Vagina (tissue), 2 donors: ENCODE measurements around the gene BCL7C. TPM values are rescaled to one million over a fixed set of nuclear protein-coding genes. Genes with fewer than 3 reads are reported as not detected.

Experiments used
- DNase-seq, 2 donors: peaks; one replicate each; pipeline ENCODE4 v3.0.0-alpha.2; 2017; ENCODE audit errors: extremely low spot score in 2 of 2
- H3K27ac ChIP-seq: fragments of 200-600 bp; sonication (generic); one replicate; pipeline ENCODE4 v1.5.1; 2019
- H3K27me3 ChIP-seq: fragments of 200-600 bp; sonication (generic); one replicate; pipeline ENCODE4 v1.5.1; 2019
- H3K36me3 ChIP-seq, 2 donors: fragments of 200-600 bp; sonication (generic); one replicate each; pipeline ENCODE4 v1.5.1; 2017 to 2019
- H3K4me1 ChIP-seq: fragments of 200-600 bp; sonication (generic); one replicate; pipeline ENCODE4 v1.5.1; 2019
- H3K4me3 ChIP-seq, 2 donors: fragments of 200-600 bp; sonication (generic); 1 replicate in 1 of 2; 2 replicates in 1 of 2; pipeline ENCODE4 v1.5.1; 2016 to 2019
- H3K9me3 ChIP-seq: fragments of 200-600 bp; sonication (generic); one replicate; pipeline ENCODE4 v1.5.1; 2019
- POLR2A ChIP-seq, 2 donors: fragments of 450-650 bp; IDR thresholded peaks; one replicate each; pipeline ENCODE4 v1.6.1; 2017; ENCODE audit warnings: antibody characterized with exemption in 2 of 2, mild to moderate bottlenecking in 2 of 2, moderate library complexity in 2 of 2
- POLR2AphosphoS5 ChIP-seq, 2 donors: sonication (generic); formaldehyde crosslinking; IDR thresholded peaks; one replicate each; pipeline ENCODE4 v1.9.0; 2017; ENCODE audit warnings: antibody characterized with exemption in 2 of 2, mild to moderate bottlenecking in 2 of 2, low read depth in 1 of 2; ENCODE audit not compliant: insufficient read depth in 1 of 2
- intact Hi-C: fragments of 100-400 bp; cut with DNase I; formaldehyde crosslinking; loops from one replicate; pipeline ENCODE4 v1.15.1; 2023
- total RNA-seq: library from RNA; depleted of rRNA; stranded (reverse); fragments of >200 nt; gene quantifications from one replicate; pipeline ENCODE4 v1.2.3, GENCODE V29; 2016
- TF ChIP-seq, protein P1 (sequence below), 3 experiments: fragments of 450-650 bp in 2 of 3; fragments of 200-600 bp in 1 of 3; sonication (generic) in 1 of 3; IDR thresholded peaks; one replicate each; pipeline ENCODE4 v1.5.1; 2017 to 2019; ENCODE audit warnings: antibody characterized with exemption in 3 of 3, mild to moderate bottlenecking in 2 of 3, moderate library complexity in 2 of 3

The BCL7C gene
- total RNA-seq, 1 donor from 2014 or later = 38.1 TPM

DNA sequence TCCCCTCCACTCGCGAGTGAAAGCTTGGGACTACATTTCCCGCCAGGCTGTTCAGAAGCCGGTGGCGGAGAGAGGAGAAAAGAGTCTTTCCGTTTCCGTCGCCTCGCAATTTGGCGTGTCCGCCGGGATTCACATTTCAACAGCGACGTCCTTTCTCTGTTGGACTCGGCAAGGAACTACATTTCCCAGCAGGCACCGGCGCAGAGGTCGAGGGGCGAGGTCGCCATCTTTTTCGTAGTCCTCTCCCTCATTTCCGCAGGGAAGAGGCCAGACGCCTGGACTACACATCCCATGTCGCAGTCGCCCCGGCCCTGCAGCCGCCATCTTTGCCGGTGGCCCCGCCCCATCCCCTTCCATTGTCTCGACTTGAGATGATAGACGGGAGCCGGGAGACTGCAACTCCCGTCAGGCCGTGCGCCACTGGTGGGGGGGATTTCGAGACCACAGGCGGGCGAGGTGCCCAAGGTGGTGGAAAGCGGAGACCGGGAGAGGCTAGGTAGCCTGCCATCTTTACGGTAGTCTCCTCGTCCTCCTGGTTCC lies 28.6 kb upstream of the BCL7C start:
- no peaks in the 10 kb centered on the region for H3K36me3 ChIP-seq
- peak; percentile 100 for DNase-seq
- peak; percentile 90 to 96 for TF ChIP-seq POLR2AphosphoS5 (IDR thresholded peaks at IDR 0.05; ENCODE audit: insufficient read depth in 1 of 2, low read depth in 1 of 2)
- no peak for TF ChIP-seq POLR2A (IDR thresholded peaks at IDR 0.05)

DNA sequence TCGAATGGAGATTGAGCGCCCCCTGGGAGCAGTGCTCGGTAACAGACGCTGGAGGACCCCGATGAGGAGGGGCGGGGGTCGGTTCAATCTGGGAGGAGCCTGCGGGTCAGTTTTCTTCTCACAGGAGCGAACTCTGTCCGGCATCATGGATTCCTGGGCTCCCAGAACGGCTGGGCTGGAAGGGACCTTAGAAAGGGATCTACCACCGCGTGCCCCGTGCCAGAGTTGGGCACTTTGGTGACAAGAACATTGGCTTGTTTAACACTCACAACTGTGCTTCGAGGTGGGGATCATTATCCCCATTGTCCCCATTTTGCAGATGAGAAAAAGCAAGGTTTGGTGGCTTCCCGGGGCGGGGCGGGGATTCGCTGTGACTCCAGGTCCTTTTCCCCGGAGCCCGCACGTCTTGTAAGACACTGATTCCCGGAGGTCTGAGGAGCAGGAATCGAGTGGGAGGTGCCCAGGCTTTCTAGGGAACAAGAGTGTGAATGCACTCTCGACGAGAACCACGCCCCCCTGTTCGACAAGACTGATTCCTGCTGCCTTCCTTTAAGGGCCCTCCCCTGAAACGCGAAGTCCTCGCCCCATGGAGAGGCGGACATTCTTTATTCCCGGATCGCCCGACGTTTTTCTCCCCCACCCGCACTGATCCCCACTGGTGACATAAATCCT lies 28.0 kb upstream of the BCL7C start:
- Histone ChIP-seq H3K27me3 (no peaks in the 10 kb centered on the region), H3K4me3 (peak overlapping the region; percentile 63 to 92), H3K9me3 (no peaks in the 10 kb centered on the region), H3K4me1 (peaks cover 30% of the 10 kb centered on the region), H3K27ac (peak overlapping the region; percentile 98), H3K36me3 (no peaks in the 10 kb centered on the region)
- DNase-seq = no peak
- intact Hi-C loops = loop anchor here (5.0 kb wide), 1 partner anchor 80 kb away; no protein-coding TSS in a partner anchor
- no peak for TF ChIP-seq POLR2A (IDR thresholded peaks at IDR 0.05)
- TF ChIP-seq, protein P1, sequence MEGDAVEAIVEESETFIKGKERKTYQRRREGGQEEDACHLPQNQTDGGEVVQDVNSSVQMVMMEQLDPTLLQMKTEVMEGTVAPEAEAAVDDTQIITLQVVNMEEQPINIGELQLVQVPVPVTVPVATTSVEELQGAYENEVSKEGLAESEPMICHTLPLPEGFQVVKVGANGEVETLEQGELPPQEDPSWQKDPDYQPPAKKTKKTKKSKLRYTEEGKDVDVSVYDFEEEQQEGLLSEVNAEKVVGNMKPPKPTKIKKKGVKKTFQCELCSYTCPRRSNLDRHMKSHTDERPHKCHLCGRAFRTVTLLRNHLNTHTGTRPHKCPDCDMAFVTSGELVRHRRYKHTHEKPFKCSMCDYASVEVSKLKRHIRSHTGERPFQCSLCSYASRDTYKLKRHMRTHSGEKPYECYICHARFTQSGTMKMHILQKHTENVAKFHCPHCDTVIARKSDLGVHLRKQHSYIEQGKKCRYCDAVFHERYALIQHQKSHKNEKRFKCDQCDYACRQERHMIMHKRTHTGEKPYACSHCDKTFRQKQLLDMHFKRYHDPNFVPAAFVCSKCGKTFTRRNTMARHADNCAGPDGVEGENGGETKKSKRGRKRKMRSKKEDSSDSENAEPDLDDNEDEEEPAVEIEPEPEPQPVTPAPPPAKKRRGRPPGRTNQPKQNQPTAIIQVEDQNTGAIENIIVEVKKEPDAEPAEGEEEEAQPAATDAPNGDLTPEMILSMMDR (IDR thresholded peaks at IDR 0.05) = peak; percentile 55 to 89 (median 88)

More for the DNA sequence above, 28.6 kb upstream of the BCL7C start:
- Histone ChIP-seq H3K27me3 (no peaks in the 10 kb centered on the region), H3K4me3 (peak overlapping the region; percentile 82 to 92), H3K27ac (peak overlapping the region; percentile 98), H3K9me3 (no peaks in the 10 kb centered on the region), H3K4me1 (peaks cover 35% of the 10 kb centered on the region)
- intact Hi-C loops = loop anchor here (5.0 kb wide), 1 partner anchor 80 kb away; no protein-coding TSS in a partner anchor

DNA sequence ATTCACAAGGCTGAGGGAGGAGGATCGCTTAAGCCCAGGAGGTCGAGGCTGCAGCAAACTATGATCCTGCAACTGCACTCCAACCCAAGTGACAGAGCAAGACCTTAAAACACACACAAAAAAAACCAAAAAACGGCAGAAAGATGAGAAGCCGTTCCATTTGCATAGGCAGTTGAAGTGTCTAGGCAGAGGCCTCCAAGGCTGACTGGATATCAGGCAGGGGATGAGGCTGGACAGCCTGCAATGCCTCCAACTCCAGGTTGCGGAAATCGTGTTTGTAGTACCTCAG lies 27.5 kb upstream of the BCL7C start:
- intact Hi-C loops = loop anchor here (5.0 kb wide), 1 partner anchor 79 kb away; no protein-coding TSS in a partner anchor
- H3K4me3 ChIP-seq = peak overlapping the region; percentile 63 to 92
- H3K27me3 ChIP-seq = no peaks in the 10 kb centered on the region
- TF ChIP-seq POLR2AphosphoS5 (IDR thresholded peaks at IDR 0.05; ENCODE audit: insufficient read depth in 1 of 2, low read depth in 1 of 2) (no peak), POLR2A (IDR thresholded peaks at IDR 0.05) (no peak)
- TF ChIP-seq, protein P1 (IDR thresholded peaks at IDR 0.05) = no peak
- H3K27ac ChIP-seq = peak overlapping the region; percentile 98
- no peak for DNase-seq
- H3K4me1 ChIP-seq = peaks cover 30% of the 10 kb centered on the region
- no peaks in the 10 kb centered on the region for H3K9me3 ChIP-seq
- no peaks in the 10 kb centered on the region for H3K36me3 ChIP-seq

DNA sequence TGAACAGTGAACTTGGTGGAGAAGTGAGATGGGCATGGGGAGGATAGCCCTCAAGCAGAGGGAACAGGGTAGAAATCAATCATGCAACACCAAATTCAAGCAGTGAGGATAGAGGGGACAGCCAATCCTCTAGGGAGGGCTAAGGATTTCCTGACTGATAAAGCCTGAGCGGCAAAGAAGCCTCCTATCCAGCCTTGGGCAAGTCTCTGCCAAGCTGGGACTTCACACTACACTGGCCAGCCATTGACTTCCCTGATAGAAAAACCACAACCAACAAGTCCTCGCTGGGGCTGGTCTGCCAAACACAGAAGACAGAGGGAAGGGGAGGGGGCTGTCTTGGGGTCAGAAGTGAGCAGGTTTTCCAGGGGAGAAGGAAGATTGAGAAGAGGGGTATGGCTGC lies 27.0 kb upstream of the BCL7C start:
- DNase-seq = no peak
- TF ChIP-seq, protein P1 (IDR thresholded peaks at IDR 0.05) = no peak
- TF ChIP-seq POLR2A (IDR thresholded peaks at IDR 0.05) = no peak
- TF ChIP-seq POLR2AphosphoS5 (IDR thresholded peaks at IDR 0.05; ENCODE audit: insufficient read depth in 1 of 2, low read depth in 1 of 2) = no peak
- intact Hi-C loops = loop anchor here (5.0 kb wide), 1 partner anchor 79 kb away; no protein-coding TSS in a partner anchor
- H3K27me3 ChIP-seq = no peaks in the 10 kb centered on the region
- no peaks in the 10 kb centered on the region for H3K36me3 ChIP-seq
- no peaks in the 10 kb centered on the region for H3K9me3 ChIP-seq
- H3K4me3 ChIP-seq = no peak overlapping the region
- H3K4me1 ChIP-seq = peaks cover 30% of the 10 kb centered on the region
- no peak overlapping the region for H3K27ac ChIP-seq

DNA sequence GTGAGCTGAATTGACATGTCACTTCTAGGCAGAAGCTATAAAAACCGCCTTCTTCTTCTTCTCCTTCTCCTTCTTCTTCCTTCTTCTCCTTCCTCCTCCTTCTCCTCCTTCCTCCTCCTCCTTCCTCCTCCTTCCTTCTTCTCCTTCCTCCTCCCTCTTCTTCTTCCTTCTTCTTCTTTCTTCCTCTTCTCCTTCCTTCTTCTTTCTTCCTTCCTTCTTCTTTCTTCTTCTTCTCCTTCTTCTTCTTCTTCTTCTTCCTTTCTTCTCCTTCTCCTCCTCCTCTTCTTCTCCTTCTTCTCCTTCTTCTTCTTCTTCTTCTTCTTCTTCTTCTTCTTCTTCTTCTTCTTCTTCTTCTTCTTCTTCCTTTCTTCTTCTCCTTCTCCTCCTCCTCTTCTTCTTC lies 24.7 kb upstream of the BCL7C start:
- no peak overlapping the region for H3K27ac ChIP-seq
- no peak overlapping the region for H3K4me3 ChIP-seq
- no peak for DNase-seq
- no peaks in the 10 kb centered on the region for H3K36me3 ChIP-seq
- H3K4me1 ChIP-seq = peaks cover 11% of the 10 kb centered on the region
- TF ChIP-seq POLR2AphosphoS5 (IDR thresholded peaks at IDR 0.05; ENCODE audit: insufficient read depth in 1 of 2, low read depth in 1 of 2) (no peak), POLR2A (IDR thresholded peaks at IDR 0.05) (no peak)
- TF ChIP-seq, protein P1 (IDR thresholded peaks at IDR 0.05) = no peak
- no peaks in the 10 kb centered on the region for H3K9me3 ChIP-seq
- no peaks in the 10 kb centered on the region for H3K27me3 ChIP-seq
- intact Hi-C loops = no loop called here
